Mammary epithelial cell (primary cell): Measurements from ENCODE around the gene MSRB3.

Source experiments
- EZH2 ChIP-seq: IDR thresholded peaks from 2 replicates; pipeline ENCODE4 v1.6.1; 2012; ENCODE audit warnings: low read length, inconsistent platforms, borderline replicate concordance
- TF ChIP-seq, protein P1 (sequence below), 2 donors: IDR thresholded peaks in 1 of 2; conservative IDR thresholded peaks in 1 of 2; 2 replicates each; pipeline ENCODE4 v1.5.1; 2011 to 2012; ENCODE audit warnings: inconsistent platforms in 2 of 2, low read length in 2 of 2, mild to moderate bottlenecking in 2 of 2, control low read depth in 1 of 2, low read depth in 1 of 2; ENCODE audit not compliant: insufficient read depth in 1 of 2; ENCODE audit errors: extremely low read depth in 1 of 2

DNA sequence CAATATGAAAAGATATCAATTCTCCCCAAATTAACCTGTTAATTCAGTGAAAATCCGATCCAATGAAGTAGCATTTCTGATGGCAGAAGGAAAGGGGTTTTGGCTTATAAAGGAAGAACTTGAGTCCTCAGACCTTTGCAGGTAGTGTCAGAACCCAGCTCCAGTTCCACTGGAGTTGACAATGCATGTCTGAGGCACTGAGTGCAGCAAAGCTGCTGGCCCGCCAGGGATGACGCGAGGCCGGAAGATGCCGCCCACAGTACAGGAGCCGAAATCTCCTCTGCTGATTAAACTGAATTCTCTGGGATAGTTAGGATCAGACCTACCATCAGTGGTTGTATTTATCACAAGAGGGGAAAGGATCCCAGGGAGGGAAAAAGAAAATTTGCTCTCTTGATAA is 220.7 kb downstream of the MSRB3 start:
- TF ChIP-seq, protein P1, sequence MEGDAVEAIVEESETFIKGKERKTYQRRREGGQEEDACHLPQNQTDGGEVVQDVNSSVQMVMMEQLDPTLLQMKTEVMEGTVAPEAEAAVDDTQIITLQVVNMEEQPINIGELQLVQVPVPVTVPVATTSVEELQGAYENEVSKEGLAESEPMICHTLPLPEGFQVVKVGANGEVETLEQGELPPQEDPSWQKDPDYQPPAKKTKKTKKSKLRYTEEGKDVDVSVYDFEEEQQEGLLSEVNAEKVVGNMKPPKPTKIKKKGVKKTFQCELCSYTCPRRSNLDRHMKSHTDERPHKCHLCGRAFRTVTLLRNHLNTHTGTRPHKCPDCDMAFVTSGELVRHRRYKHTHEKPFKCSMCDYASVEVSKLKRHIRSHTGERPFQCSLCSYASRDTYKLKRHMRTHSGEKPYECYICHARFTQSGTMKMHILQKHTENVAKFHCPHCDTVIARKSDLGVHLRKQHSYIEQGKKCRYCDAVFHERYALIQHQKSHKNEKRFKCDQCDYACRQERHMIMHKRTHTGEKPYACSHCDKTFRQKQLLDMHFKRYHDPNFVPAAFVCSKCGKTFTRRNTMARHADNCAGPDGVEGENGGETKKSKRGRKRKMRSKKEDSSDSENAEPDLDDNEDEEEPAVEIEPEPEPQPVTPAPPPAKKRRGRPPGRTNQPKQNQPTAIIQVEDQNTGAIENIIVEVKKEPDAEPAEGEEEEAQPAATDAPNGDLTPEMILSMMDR (conservative IDR thresholded peaks at IDR 0.05 in 1 of 2, IDR thresholded peaks at IDR 0.05 in 1 of 2; ENCODE audit: extremely low read depth in 1 of 2, insufficient read depth in 1 of 2, low read depth in 1 of 2, low read length in 2 of 2) = no peak
- no peak for TF ChIP-seq EZH2
